Pulmonary artery endothelial cell (primary cell): ENCODE results near the gene COX4I1. TPM values are rescaled to one million over a fixed set of nuclear protein-coding genes. Genes with fewer than 3 reads are reported as not detected.

Experiments
- DNase-seq: peaks from one replicate; pipeline ENCODE4 v3.0.0-alpha.2; 2011; ENCODE audit warnings: low read depth, low spot score
- total RNA-seq: library from RNA; depleted of rRNA; stranded (reverse); fragments of >200 nt; gene quantifications from 2 replicates; pipeline ENCODE4 v1.2.3, GENCODE V29; 2014

The COX4I1 gene
- total RNA-seq, result 424 and 604 TPM in 2 replicates

- peak; percentile 64 for DNase-seq
Observed at GRCh38 chr16:85799497-85800320, at the start of gene COX4I1, which contains the start of gene EMC8. COX4I1 (plus strand) TSS chr16:85799695; CDS start chr16:85801206, 1,511 bp downstream. EMC8 (minus strand) TSS chr16:85799544; CDS start chr16:85799295, 249 bp downstream.

- DNase-seq, result no peak
Observed at GRCh38 chr16:85749771-85750145, 49.7 kb upstream of the COX4I1 start.

- DNase-seq, result no peak
Observed at GRCh38 chr16:85750146-85750826, 49.2 kb upstream of the COX4I1 start.

GRCh38 chr16:85750827-85751697 lies 48.4 kb upstream of the COX4I1 start, which contains the start of gene C16orf74:
C16orf74 (minus strand) TSS chr16:85751096; CDS start chr16:85735217, 15,879 bp downstream.
- DNase-seq, result no peak

- DNase-seq, result peak; percentile 40
Observed at GRCh38 chr16:85751698-85752501, 47.6 kb upstream of the COX4I1 start.

- DNase-seq, result no peak
Observed at GRCh38 chr16:85752511-85753420, 46.7 kb upstream of the COX4I1 start.

- no peak for DNase-seq
Observed at GRCh38 chr16:85753559-85753958, 45.9 kb upstream of the COX4I1 start.

- DNase-seq, result no peak
Observed at GRCh38 chr16:85753976-85754375, 45.5 kb upstream of the COX4I1 start.

- DNase-seq, result no peak
Observed at GRCh38 chr16:85754413-85754812, 45.1 kb upstream of the COX4I1 start.

GRCh38 chr16:85755929-85756768 lies 43.3 kb upstream of the COX4I1 start:
- DNase-seq, result no peak

GRCh38 chr16:85757341-85757822 lies 42.1 kb upstream of the COX4I1 start:
- DNase-seq, result no peak

GRCh38 chr16:85759136-85759535 lies 40.4 kb upstream of the COX4I1 start:
- DNase-seq, result no peak

GRCh38 chr16:85759631-85760419 lies 39.7 kb upstream of the COX4I1 start:
- DNase-seq, result no peak

- DNase-seq, result no peak
Observed at GRCh38 chr16:85761861-85762260, 37.6 kb upstream of the COX4I1 start.

- DNase-seq, result no peak
Observed at GRCh38 chr16:85762970-85763369, 36.5 kb upstream of the COX4I1 start.

GRCh38 chr16:85763616-85764015 lies 35.9 kb upstream of the COX4I1 start:
- DNase-seq, result no peak

- DNase-seq, result no peak
Observed at GRCh38 chr16:85765211-85765610, 34.3 kb upstream of the COX4I1 start.

GRCh38 chr16:85765767-85766166 lies 33.7 kb upstream of the COX4I1 start:
- no peak for DNase-seq
